GM18858 (cell line): Measurements from ENCODE around the gene RAP1GAP.
"Not testable (repeated sequence)": the region's sequence is repeated elsewhere in the genome, so short reads cannot be mapped to it uniquely, and the experiment has no call there.

Experiments
- ATAC-seq: cut with Tn5 transposase; IDR thresholded peaks from one replicate; pipeline ENCODE4 v1.9.1; 2021; ENCODE audit not compliant: unreplicated experiment

Gene RAP1GAP

GRCh38 chr1:21574466-21575151, 94.5 kb downstream of the RAP1GAP start:
- ATAC-seq = no peak

DNA sequence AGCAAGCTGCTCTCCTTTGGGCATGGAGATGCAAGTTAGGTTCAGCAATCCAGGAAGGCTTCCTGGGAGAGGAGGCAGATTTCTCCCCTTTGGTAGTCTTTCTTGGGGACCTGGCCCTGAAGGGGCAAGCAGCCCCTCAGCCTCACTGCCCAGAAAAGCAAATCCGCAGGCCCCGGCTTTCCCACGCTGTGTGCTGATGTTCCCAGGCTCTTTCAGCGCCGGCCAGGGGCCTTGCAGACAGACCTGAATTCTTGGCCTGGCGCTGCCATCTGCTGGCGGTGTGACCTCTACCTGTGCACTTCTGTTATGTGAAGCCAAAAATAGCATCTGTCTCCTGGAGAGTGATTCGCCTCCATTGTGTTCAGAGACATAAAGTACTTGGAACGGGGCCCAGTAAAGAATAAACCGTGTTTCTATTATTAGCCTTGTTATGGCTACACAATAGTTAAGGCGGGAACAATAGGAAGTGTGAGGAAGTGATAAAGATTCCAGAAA, 95.1 kb downstream of the RAP1GAP start:
- no peak for ATAC-seq

GRCh38 chr1:21573475-21573874, 95.7 kb downstream of the RAP1GAP start:
- no peak for ATAC-seq

GRCh38 chr1:21572735-21573277, 96.4 kb downstream of the RAP1GAP start:
- no peak for ATAC-seq

DNA sequence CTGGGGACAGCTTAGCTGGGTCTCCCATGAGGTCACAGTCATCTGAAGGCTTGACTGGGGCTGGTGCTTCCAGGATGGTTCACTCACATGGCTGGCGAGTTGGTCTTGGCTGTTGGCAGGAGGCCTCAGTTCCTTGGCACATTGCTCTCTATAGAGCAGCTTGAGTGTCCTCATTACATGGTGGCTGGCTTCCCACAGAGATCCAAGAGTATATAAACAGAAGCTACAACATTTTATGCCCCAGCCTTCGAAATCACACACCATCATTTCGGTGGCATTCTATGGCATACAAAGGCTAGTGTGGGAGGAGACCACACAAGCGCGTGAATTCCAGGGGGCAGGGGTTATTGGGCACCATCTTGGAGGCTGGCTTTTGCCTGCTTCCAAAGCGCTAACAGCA, 96.9 kb downstream of the RAP1GAP start:
- no peak for ATAC-seq

DNA sequence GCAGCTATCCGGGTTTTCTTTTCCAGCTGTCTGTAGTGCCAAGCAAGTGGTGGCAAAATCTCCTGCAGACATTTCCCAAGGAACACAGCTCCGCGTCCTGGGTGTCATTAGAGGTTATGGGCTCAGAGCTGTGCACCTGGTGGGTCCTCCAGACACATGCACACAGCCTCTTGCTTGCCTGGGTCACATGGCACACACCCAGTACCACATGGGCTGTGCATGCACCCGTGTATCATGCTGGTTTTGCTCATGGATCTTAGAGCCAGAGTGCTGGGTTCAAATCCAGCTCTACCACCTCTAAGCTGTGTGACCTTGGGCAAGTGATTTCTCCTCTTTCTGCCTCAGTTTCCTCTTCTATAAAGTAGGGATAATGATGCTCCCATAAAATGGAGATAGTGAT, 98.3 kb downstream of the RAP1GAP start:
- ATAC-seq = no peak

- no peak for ATAC-seq
These were observed 98.7 kb downstream of the RAP1GAP start for GRCh38 chr1:21570528-21570875.

DNA sequence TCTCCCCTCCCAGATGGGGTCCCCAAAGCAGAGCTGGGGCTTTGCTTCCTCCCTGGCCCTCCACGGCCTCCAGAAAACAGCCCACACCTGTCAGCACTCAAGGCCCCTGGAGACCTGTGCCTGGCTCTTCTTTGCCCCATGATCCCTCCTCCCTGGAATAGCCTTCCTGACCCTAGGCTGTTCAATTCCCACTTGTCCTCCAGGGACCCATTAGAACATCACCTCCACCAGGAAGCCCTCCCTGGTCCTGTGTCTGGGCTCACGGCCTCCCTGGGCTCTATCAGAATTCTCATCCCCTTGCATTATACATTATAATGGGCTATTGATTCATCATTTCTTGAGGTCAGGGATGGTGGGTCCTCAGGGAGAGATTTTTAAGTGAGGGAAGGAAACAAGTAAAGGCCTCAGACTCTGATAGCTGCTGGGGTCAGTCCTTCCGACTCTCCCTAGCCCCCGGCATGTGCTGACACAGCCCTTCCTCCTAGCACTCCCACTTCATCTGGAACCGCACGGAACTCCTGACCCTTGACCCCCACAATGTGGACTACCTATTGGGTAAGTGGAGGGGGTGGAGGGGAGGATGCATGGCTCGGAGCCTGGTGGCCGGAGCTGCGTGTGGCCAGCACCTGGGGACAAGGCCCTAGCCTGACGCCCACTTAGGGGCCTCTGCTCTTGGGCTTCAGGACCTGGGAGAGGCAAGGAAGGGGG, 99.2 kb downstream of the RAP1GAP start:
- no peak for ATAC-seq

DNA sequence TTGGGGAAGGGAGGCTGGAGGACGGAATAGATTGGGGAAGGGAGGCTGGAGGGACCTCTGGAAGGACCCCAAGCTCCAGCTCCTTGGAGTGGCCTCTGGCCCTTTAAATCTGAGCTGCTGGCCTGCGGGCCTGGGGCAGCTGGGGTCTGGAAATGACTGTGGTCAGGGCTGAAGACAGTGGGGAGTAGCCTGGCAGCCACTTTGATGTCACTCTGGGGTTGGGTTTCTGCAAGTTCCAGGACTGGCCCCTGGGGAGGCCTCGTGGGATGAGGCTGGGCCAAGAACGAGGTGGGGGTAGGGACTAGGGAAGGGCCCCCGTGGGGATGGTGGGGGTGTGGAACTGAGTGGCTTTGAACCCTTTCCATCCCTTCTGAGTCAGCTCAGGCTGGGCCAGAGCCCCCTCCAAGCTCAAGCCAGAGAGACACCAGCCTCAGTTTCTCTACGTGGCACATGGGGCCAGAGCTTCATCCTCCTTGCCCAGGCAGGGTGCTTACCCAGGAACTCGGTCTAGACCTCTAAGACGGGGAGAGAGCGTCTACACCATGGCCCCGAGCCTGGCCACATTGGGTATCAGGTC, 100.3 kb downstream of the RAP1GAP start:
- ATAC-seq = no peak

DNA sequence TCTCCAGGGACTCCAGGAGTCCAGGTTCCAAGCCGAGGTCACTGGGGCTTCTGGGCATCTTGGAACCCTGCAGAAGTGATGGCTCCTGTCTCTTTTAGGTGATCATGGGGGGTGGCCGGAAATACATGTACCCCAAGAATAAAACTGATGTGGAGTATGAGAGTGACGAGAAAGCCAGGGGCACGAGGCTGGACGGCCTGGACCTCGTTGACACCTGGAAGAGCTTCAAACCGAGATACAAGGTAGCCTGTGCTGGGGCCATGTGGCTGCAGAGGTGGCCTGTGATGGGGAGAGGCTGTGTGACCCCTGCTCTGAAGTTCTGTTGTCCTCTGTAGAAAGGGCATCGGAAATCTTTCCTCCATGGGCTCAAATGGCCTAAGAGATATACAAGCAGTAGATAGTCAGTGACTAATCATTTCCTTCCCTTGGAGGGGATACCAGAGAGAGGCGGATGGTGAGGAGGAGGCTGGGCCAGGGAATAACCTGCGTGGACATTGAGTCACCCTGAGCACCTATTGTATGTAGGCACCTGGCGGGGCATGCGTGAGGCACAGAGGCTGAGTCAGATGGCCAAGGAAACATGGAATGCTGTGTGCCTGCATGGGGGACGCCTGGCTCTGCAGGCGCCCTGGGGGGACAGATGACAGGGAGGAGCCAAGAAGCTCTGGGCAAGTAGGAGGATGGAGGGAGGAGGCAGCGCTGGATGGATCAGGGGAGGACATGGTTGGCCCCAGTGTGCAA, 101.0 kb downstream of the RAP1GAP start:
- ATAC-seq = no peak

DNA sequence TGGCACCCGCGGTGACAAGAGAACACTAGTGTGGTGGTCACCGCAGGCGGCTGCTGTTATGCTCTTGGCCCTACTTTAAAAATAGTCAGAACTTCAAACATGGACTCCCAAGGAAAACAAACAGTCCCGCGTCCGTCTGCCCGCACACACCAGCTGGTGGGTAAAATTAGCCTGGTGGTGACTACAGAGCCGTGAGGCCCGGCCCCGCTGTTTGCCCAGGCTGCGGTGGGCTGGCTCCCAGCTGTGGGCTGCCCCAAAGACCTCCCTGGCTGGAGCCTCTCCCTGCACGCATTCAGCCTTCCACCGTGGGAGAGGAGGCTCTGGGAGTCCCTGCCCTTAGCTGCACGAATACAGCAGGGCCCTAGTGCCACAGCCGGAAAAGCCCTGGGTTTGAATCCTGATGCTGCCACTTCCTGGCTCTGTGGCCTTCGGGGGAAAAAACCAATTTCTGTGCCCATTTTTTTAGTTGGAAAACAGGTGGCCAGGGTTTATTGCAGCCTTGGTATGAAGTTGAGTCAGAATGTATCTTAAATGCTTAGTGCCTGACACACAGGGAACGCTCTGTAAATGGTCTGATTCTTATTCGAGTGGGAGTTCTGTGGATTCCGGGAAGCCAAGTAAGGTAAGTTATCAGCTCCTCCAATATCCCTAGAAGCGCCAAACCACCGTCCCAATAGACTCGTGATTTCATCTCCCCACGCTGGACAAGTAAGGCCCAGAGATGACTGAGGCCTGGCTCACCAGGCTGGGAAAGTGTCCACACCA, 101.7 kb downstream of the RAP1GAP start:
- ATAC-seq = no peak

DNA sequence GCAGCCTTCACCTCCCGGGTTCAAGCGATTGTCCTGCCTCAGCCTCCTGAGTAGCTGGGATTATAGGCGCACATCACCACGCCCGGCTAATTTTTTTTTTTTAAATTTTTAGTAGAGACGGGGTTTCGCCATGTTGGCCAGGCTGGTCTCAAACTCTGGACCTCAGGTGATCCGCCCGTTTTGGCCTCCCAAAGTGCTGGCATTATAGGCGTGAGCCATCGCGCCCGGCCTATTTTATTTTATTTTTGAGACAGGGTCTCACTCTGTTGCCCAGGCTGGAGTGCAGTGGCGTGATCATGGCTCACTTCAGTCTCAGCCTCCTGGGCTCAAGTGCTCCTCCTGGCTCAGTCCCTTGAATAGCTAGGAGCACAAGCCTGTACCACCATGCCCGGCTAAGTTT, 102.8 kb downstream of the RAP1GAP start:
- ATAC-seq = not testable (repeated sequence)

GRCh38 chr1:21565285-21565684, 103.9 kb downstream of the RAP1GAP start:
- ATAC-seq = no peak

DNA sequence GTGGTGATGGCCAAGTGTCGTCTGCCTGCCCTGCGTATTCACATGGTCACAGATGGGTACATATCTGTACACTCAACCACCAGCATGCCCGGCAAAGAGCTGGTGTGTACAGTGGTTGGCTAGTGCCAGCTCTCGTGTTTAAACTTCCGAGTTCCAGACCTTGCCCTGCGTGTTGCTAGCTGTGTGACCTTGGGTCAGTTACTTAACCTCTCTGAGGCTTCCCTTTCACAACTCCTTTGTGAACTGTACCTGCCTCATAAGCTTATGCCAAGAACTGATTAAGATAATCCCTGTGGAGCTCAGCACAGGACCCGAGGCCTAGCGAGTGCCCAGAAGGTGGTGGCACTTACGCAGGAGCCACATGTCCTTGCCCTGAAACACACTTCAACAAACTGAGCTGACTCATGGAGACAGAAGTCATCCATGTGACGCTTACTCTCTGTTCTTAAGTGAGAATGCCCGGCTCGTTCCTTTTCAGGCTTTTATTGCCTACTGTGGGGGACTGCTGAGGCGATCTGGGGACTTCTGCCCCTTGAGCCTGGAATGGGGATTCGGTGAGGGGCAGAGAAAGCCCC, 104.5 kb downstream of the RAP1GAP start:
- ATAC-seq = no peak

DNA sequence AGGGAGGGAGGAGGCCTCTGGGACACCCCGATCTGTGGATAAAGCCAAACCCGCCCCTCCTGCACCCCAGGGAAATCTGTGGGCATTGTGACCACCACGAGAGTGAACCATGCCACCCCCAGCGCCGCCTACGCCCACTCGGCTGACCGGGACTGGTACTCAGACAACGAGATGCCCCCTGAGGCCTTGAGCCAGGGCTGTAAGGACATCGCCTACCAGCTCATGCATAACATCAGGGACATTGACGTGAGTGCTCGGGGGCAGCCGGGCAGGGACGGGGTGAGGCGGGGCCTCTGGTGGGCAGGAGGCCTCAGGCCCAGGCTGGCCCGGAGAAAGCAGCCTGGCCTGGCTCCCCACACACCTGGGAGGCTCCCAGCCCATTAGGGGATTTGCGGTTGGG, 105.2 kb downstream of the RAP1GAP start:
- no peak for ATAC-seq

- no peak for ATAC-seq
These were observed 106.3 kb downstream of the RAP1GAP start for GRCh38 chr1:21562896-21563295.

DNA sequence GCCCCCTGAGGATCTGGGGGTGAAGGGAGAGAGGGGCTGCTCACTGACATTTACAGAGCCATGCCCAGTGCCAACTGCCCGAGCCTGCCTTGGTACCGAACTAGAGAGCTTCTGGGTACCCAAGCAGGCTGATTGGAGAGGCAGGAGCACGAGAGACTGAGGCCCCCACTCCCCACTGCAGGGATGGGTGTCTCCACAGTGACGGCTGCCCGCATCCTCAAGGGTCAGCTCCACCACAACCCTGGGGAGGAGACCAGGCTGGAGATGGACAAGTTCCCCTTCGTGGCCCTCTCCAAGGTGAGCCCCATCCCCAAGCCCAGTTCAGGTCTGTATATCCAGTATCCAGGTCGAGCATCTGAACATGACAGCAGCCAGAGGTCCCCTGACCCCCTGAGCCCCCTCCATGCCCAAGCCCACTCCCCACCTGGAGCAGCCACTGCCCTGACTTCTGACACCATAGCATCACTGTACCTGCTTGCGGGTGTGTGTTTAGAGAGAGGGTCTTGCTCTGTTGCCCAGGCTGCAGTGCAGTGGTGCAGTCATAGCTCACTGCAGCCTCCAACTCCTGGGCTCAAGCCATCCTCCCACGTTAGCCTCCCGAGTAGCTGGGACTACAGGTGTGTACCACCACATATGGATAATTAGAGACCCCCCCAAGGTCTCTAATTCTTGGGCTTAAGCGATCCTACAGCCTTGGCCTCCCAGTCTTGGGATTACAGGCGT, 108.1 kb downstream of the RAP1GAP start:
- ATAC-seq = no peak

GRCh38 chr1:21559788-21560567, 109.2 kb downstream of the RAP1GAP start:
- ATAC-seq = no peak
